BE2C (cell line): ENCODE results near the gene LRRC9.
A peak's percentile ranks its signal among the peaks of the same experiment; 100 is the strongest.

Experiments used
- DNase-seq: peaks from one replicate; pipeline ENCODE4 v3.0.0-alpha.2; 2020
- H3K27me3 ChIP-seq: fragments of 250-450 bp; sonication (Bioruptor Pico); 2 replicates; pipeline ENCODE4 v1.5.1; 2020; ENCODE audit warnings: mild to moderate bottlenecking
- H3K36me3 ChIP-seq: fragments of 250-450 bp; sonication (Bioruptor Pico); 2 replicates; pipeline ENCODE4 v1.5.1; 2020; ENCODE audit warnings: mild to moderate bottlenecking
- H3K4me1 ChIP-seq: fragments of 250-450 bp; sonication (Bioruptor Pico); 2 replicates; pipeline ENCODE4 v1.5.1; 2020
- H3K4me3 ChIP-seq: 2 replicates; pipeline ENCODE4 v1.5.1; 2011; ENCODE audit warnings: low read depth, low read length
- H3K9me3 ChIP-seq: fragments of 250-450 bp; sonication (Bioruptor Pico); 2 replicates; pipeline ENCODE4 v1.5.1; 2020
- CTCF ChIP-seq: IDR thresholded peaks from 2 replicates; pipeline ENCODE4 v1.5.1; 2012; ENCODE audit warnings: mild to moderate bottlenecking, low read depth, low read length

Gene LRRC9

GRCh38 chr14:59895721-59896120 is 24.2 kb upstream of the LRRC9 start:
- no peaks in the 10 kb centered on the region for H3K9me3 ChIP-seq
- no peaks in the 10 kb centered on the region for H3K36me3 ChIP-seq
- H3K4me1 ChIP-seq: no peaks in the 10 kb centered on the region
- no peak overlapping the region for H3K4me3 ChIP-seq
- no peaks in the 10 kb centered on the region; the same call in 1 of the 2 replicates for H3K27me3 ChIP-seq
- TF ChIP-seq CTCF: no peak
- no peak for DNase-seq

GRCh38 chr14:59897757-59898383 is 22.1 kb upstream of the LRRC9 start:
- TF ChIP-seq CTCF: peak; percentile 50
- H3K9me3 ChIP-seq: no peaks in the 10 kb centered on the region
- no peaks in the 10 kb centered on the region for H3K4me1 ChIP-seq
- no peaks in the 10 kb centered on the region; the same call in 1 of the 2 replicates for H3K27me3 ChIP-seq
- H3K36me3 ChIP-seq: no peaks in the 10 kb centered on the region
- DNase-seq: peak; percentile 23
- H3K4me3 ChIP-seq: no peak overlapping the region

GRCh38 chr14:59900556-59900955 is 19.4 kb upstream of the LRRC9 start:
- H3K36me3 ChIP-seq: no peaks in the 10 kb centered on the region
- no peak for TF ChIP-seq CTCF
- no peaks in the 10 kb centered on the region for H3K9me3 ChIP-seq
- no peaks in the 10 kb centered on the region for H3K4me1 ChIP-seq
- H3K4me3 ChIP-seq: no peak overlapping the region
- H3K27me3 ChIP-seq: no peaks in the 10 kb centered on the region; the same call in 1 of the 2 replicates
- no peak for DNase-seq

- no peaks in the 10 kb centered on the region; the same call in 1 of the 2 replicates for H3K27me3 ChIP-seq
- H3K9me3 ChIP-seq: no peaks in the 10 kb centered on the region
- DNase-seq: no peak
- TF ChIP-seq CTCF: no peak
- no peak overlapping the region for H3K4me3 ChIP-seq
- H3K36me3 ChIP-seq: no peaks in the 10 kb centered on the region
- H3K4me1 ChIP-seq: no peaks in the 10 kb centered on the region
Observed at GRCh38 chr14:59904184-59904583, 15.8 kb upstream of the LRRC9 start.

DNA sequence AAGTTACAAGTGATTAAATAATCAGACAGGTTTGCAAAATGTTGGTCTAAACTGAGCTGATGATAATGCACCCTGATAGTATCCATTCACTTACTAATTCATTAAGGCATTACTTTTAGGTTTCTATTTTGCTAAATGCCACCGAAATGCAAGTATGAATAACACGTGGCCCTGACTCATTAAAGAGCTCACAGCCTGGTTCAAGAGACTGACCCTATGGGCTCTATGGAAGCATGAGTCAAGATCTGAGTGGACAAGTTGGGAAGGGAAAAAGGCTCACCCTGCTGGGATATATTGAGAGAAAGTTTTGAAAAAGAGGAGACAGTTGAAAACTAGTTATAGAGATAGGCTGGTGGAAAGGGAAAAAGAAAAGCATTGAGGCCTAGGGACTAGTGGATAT is 14.8 kb upstream of the LRRC9 start:
- DNase-seq: no peak
- Histone ChIP-seq H3K4me1 (no peaks in the 10 kb centered on the region), H3K9me3 (no peaks in the 10 kb centered on the region), H3K4me3 (no peak overlapping the region), H3K27me3 (no peaks in the 10 kb centered on the region), H3K36me3 (no peaks in the 10 kb centered on the region)
- no peak for TF ChIP-seq CTCF

GRCh38 chr14:59912443-59912842 is 7.5 kb upstream of the LRRC9 start:
- no peak for TF ChIP-seq CTCF
- no peak for DNase-seq
- Histone ChIP-seq H3K4me1 (no peaks in the 10 kb centered on the region), H3K27me3 (no peaks in the 10 kb centered on the region; the same call in 1 of the 2 replicates), H3K4me3 (no peak overlapping the region), H3K9me3 (no peaks in the 10 kb centered on the region), H3K36me3 (no peaks in the 10 kb centered on the region)
